ENCODE measurements around the gene TRABD.
"Not testable (repeated sequence)": the region's sequence is repeated elsewhere in the genome, so short reads cannot be mapped to it uniquely, and the experiment has no call there.

The TRABD gene, protein sequence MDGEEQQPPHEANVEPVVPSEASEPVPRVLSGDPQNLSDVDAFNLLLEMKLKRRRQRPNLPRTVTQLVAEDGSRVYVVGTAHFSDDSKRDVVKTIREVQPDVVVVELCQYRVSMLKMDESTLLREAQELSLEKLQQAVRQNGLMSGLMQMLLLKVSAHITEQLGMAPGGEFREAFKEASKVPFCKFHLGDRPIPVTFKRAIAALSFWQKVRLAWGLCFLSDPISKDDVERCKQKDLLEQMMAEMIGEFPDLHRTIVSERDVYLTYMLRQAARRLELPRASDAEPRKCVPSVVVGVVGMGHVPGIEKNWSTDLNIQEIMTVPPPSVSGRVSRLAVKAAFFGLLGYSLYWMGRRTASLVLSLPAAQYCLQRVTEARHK

GRCh38 chr22:50185375-50186087 lies at the start of gene TRABD:
Gene TRABD (plus strand): TSS chr22:50185913. CDS start chr22:50193061, 7,148 bp downstream.
- peak; percentile 86 for DNase-seq
- in situ Hi-C loops (cut with HindIII; ENCODE audit: low pct_ligation_motif_present, low pct_unique_long_range_greater_than_20kb, low sequenced_read_pairs), result no loop called here

GRCh38 chr22:50136581-50137015 lies 49.1 kb upstream of the TRABD start:
- DNase-seq, result no peak
- in situ Hi-C loops (cut with HindIII; ENCODE audit: low pct_ligation_motif_present, low pct_unique_long_range_greater_than_20kb, low sequenced_read_pairs), result no loop called here

DNA sequence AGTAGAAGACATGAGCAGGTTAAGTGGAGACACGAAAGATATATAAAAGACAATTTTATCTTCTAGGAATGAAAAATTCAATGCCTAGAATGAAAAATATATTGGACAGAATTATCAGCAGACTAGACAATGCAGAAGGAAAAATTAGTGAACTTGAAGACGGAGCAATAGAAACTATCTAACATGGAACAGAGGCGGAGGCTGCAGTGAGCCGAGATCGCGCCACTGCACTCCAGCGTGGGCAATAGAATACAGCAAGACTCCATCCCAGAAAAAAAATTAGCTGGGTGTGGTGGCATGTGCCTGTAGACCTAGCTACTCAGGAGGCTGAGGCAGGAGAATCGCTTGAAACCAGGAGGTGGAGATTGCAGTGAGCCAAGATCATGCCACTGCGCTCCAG lies 48.4 kb upstream of the TRABD start:
- DNase-seq; in situ Hi-C loops (cut with HindIII; ENCODE audit: low pct_ligation_motif_present, low pct_unique_long_range_greater_than_20kb, low sequenced_read_pairs): not testable (repeated sequence)

DNA sequence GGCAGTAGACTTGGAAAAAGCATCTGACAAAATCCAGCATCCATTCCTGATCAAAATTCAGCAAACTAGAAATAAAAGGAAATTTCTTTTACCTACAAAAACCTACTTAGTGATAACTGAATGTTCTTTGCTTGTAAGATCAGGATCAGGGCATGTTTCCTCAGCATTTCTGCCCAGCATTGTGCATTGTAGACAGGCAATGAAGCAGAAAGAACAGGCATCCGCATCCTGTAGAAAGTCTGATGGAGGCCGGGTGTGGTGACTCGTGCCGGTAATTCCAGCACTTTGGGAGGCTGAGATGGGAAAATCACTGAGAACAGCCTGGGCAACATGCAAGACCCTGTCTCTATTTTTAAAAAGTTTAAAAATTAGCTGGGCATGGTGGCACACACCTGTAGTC lies 47.7 kb upstream of the TRABD start:
- no peak for DNase-seq

DNA sequence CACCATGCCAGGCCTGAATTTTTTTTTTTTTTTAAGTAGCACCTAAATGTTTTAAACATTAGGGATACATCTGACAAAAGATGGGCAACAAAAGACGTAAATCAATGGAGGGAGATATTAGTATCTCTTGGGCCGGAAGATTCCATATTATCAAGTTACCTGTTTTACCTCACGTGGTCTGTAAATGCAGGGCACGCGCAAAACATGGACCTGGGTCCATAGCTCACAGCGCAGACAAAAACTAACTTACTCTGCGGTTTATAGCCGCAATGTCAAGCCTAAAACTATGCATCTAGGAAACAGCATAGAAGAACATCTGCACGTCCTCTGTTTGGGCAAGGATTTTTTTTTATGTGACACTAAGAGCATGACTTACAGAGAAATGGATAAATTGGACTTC lies 46.7 kb upstream of the TRABD start:
- DNase-seq, result no peak
- in situ Hi-C loops (cut with HindIII; ENCODE audit: low pct_ligation_motif_present, low pct_unique_long_range_greater_than_20kb, low sequenced_read_pairs), result no loop called here

More for the DNA sequence above, 47.7 kb upstream of the TRABD start:
- in situ Hi-C loops (cut with HindIII; ENCODE audit: low pct_ligation_motif_present, low pct_unique_long_range_greater_than_20kb, low sequenced_read_pairs), result no loop called here

GRCh38 chr22:50139843-50140415 lies 45.8 kb upstream of the TRABD start:
- in situ Hi-C loops (cut with HindIII; ENCODE audit: low pct_ligation_motif_present, low pct_unique_long_range_greater_than_20kb, low sequenced_read_pairs), result no loop called here
- DNase-seq, result no peak

DNA sequence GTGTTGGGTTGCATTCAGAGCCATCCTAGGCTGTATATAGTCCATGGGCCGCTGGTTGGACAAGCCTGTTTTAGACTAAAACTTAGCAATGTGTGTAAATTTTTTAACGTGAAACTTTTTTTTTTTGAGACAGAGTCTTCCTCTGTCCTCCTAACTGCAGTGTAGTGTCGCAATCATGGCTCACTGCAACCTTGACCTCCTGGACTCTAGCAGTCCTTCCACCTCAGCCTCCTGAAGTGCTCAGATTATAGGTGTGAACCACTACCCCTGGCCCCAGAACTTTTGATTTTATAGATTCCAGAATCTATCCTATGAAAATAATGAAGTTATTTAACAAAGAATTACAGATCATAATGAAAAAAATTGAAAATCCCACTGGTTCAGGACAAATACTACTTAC lies 45.1 kb upstream of the TRABD start:
- in situ Hi-C loops (cut with HindIII; ENCODE audit: low pct_ligation_motif_present, low pct_unique_long_range_greater_than_20kb, low sequenced_read_pairs), result no loop called here
- DNase-seq, result no peak

- in situ Hi-C loops (cut with HindIII; ENCODE audit: low pct_ligation_motif_present, low pct_unique_long_range_greater_than_20kb, low sequenced_read_pairs), result no loop called here
- DNase-seq, result no peak
Measured at GRCh38 chr22:50141462-50141861, 44.3 kb upstream of the TRABD start.

GRCh38 chr22:50141891-50142363 lies 43.8 kb upstream of the TRABD start:
- in situ Hi-C loops (cut with HindIII; ENCODE audit: low pct_ligation_motif_present, low pct_unique_long_range_greater_than_20kb, low sequenced_read_pairs), result no loop called here
- no peak for DNase-seq

GRCh38 chr22:50143096-50143495 lies 42.6 kb upstream of the TRABD start:
- in situ Hi-C loops (cut with HindIII; ENCODE audit: low pct_ligation_motif_present, low pct_unique_long_range_greater_than_20kb, low sequenced_read_pairs), result no loop called here
- no peak for DNase-seq

GRCh38 chr22:50144005-50144614 lies 41.6 kb upstream of the TRABD start:
- no peak for DNase-seq
- in situ Hi-C loops (cut with HindIII; ENCODE audit: low pct_ligation_motif_present, low pct_unique_long_range_greater_than_20kb, low sequenced_read_pairs), result no loop called here

DNA sequence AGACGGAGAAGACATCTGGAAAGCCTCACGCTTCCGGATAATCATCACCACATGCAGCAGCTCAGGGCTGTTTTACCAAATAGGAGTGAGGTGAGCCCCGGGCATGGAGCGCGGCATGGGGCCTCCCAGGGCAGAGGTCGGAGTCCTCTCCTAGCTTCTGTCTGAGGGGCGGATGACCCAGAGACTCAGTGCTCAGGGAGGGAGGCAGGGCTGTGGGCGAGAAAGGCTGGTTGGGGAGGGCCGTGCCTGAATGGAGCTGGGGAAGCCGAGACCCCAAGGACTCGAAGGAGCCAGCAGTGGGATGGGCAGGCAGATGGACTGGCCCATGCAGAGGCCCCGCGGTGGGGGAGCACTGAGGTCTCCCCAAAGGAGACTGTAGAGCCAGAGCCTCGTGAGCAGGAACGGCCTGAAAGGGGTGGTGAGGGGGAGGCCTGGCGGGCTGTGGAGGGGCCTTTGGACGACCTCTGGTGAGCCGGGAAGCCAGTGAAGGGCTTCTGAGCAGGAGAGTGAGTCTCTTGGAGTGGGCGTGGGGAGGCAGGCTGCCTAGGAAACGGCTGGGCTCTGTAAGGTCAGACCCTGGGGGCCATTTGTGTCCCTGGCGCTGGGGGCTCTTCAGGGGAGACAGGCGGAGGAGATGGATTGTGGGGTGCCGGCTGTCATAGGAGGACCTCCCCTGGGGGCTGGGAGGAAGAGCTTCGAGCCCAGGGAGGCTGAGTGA lies 39.8 kb upstream of the TRABD start:
- in situ Hi-C loops (cut with HindIII; ENCODE audit: low pct_ligation_motif_present, low pct_unique_long_range_greater_than_20kb, low sequenced_read_pairs), result no loop called here
- DNase-seq, result no peak

- in situ Hi-C loops (cut with HindIII; ENCODE audit: low pct_ligation_motif_present, low pct_unique_long_range_greater_than_20kb, low sequenced_read_pairs), result no loop called here
- DNase-seq, result peak; percentile 70
Measured at GRCh38 chr22:50146439-50147238, 39.1 kb upstream of the TRABD start.

GRCh38 chr22:50147258-50148165 lies 38.2 kb upstream of the TRABD start:
- DNase-seq; in situ Hi-C loops (cut with HindIII; ENCODE audit: low pct_ligation_motif_present, low pct_unique_long_range_greater_than_20kb, low sequenced_read_pairs): not testable (repeated sequence)

DNA sequence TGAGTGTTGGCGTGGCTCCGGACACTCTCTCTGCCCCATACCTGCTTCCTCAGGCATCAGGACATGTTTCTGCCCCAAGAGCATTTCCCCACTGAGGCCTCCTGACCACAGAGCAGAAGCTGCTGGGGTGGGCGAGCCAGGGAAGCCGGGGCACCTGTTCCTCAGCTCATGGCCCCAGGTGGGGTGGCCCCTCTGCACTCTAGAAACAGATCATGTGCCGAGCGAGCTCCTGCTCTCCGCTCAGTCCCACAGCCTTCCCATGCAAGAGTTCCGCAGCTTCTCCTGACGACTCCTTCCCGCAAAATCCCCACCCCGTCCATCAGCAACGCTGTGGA lies 37.6 kb upstream of the TRABD start:
- DNase-seq, result no peak
- in situ Hi-C loops (cut with HindIII; ENCODE audit: low pct_ligation_motif_present, low pct_unique_long_range_greater_than_20kb, low sequenced_read_pairs), result no loop called here

- DNase-seq, result peak; percentile 87
- in situ Hi-C loops (cut with HindIII; ENCODE audit: low pct_ligation_motif_present, low pct_unique_long_range_greater_than_20kb, low sequenced_read_pairs), result no loop called here
Measured at GRCh38 chr22:50148991-50149721, 36.6 kb upstream of the TRABD start.

Data from ACHN (cell line).